PFSK-1 (cell line): ENCODE data around the gene NEBL. TPM values are rescaled to one million over a fixed set of nuclear protein-coding genes. Genes with fewer than 3 reads are reported as not detected.

Experiments used
- FOXP2 ChIP-seq: optimal IDR thresholded peaks from 2 replicates; pipeline ENCODE3; 2011; ENCODE audit warnings: borderline replicate concordance, control low read depth, inconsistent platforms; ENCODE audit not compliant: insufficient read depth; ENCODE audit errors: extremely low read length, extremely low read depth
- POLR2AphosphoS5 ChIP-seq: IDR thresholded peaks from 2 replicates; pipeline ENCODE4 v1.6.1; 2012; ENCODE audit warnings: low read depth, mild to moderate bottlenecking, control low read depth, low read length, moderate library complexity
- SIN3A ChIP-seq: IDR thresholded peaks from 2 replicates; pipeline ENCODE4 v1.6.1; 2012; ENCODE audit warnings: mild to moderate bottlenecking, low read length, moderate library complexity, borderline replicate concordance; ENCODE audit not compliant: insufficient read depth
- TAF1 ChIP-seq: IDR thresholded peaks from 2 replicates; pipeline ENCODE4 v1.6.1; 2012; ENCODE audit warnings: low read length, control low read depth, borderline replicate concordance; ENCODE audit not compliant: insufficient read depth
- polyA plus RNA-seq: library from polyadenylated mRNA; unstranded; fragments of >200 nt; gene quantifications from one replicate; pipeline ENCODE4 v1.2.1, GENCODE V29; 2012; ENCODE audit warnings: low read depth, missing spikeins; ENCODE audit not compliant: insufficient read length
- TF ChIP-seq, protein P1 (sequence below), 2 experiments: IDR thresholded peaks; 2 replicates each; pipeline versions ENCODE4 v1.6.1 to v1.8.0; 2011 to 2012; ENCODE audit warnings: low read depth in 2 of 2, low read length in 2 of 2, control low read depth in 1 of 2, inconsistent platforms in 1 of 2, mild to moderate bottlenecking in 1 of 2, moderate library complexity in 1 of 2; ENCODE audit not compliant: insufficient read depth in 1 of 2

The NEBL gene, protein sequence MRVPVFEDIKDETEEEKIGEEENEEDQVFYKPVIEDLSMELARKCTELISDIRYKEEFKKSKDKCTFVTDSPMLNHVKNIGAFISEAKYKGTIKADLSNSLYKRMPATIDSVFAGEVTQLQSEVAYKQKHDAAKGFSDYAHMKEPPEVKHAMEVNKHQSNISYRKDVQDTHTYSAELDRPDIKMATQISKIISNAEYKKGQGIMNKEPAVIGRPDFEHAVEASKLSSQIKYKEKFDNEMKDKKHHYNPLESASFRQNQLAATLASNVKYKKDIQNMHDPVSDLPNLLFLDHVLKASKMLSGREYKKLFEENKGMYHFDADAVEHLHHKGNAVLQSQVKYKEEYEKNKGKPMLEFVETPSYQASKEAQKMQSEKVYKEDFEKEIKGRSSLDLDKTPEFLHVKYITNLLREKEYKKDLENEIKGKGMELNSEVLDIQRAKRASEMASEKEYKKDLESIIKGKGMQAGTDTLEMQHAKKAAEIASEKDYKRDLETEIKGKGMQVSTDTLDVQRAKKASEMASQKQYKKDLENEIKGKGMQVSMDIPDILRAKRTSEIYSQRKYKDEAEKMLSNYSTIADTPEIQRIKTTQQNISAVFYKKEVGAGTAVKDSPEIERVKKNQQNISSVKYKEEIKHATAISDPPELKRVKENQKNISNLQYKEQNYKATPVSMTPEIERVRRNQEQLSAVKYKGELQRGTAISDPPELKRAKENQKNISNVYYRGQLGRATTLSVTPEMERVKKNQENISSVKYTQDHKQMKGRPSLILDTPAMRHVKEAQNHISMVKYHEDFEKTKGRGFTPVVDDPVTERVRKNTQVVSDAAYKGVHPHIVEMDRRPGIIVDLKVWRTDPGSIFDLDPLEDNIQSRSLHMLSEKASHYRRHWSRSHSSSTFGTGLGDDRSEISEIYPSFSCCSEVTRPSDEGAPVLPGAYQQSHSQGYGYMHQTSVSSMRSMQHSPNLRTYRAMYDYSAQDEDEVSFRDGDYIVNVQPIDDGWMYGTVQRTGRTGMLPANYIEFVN
- polyA plus RNA-seq = 3.4 TPM

DNA sequence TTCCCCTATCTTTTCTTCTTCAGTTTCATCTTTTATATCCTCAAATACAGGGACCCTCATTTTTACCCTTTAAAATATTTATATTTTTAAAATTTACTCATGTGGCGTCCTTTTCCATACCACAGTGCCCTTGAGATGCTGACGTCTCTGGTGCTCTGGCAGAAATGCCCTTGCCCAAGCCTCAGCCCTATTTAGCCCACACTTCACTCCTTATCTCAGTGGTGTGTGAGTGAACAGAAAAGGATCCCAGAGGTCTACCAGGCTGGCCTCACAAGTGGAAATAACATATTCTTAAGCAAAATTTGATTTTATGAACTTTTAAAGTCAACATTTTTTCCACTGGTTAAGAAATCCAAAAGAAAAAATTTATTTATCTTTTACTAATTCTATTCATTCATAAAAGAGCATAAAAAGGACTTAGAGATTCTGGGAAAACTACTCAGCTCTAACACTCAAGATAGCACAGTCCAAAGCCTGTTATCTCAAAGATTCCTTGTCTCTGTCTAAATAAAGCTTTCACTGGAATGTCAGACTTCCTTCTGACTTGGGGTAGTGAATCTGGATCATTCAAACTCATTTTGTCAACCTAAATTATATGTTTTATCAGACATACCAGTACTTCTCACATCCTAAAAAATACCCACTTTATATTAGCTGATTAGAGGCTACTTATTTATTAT lies at the start of gene NEBL:
Gene NEBL, minus strand, starts transcription at position 166 of the 680 bp plus-strand sequence. Its CDS starts 106 bp downstream, at position 60.
- no peak for TF ChIP-seq FOXP2
- no peak for TF ChIP-seq SIN3A
- TF ChIP-seq POLR2AphosphoS5 = no peak
- TF ChIP-seq, protein P1, sequence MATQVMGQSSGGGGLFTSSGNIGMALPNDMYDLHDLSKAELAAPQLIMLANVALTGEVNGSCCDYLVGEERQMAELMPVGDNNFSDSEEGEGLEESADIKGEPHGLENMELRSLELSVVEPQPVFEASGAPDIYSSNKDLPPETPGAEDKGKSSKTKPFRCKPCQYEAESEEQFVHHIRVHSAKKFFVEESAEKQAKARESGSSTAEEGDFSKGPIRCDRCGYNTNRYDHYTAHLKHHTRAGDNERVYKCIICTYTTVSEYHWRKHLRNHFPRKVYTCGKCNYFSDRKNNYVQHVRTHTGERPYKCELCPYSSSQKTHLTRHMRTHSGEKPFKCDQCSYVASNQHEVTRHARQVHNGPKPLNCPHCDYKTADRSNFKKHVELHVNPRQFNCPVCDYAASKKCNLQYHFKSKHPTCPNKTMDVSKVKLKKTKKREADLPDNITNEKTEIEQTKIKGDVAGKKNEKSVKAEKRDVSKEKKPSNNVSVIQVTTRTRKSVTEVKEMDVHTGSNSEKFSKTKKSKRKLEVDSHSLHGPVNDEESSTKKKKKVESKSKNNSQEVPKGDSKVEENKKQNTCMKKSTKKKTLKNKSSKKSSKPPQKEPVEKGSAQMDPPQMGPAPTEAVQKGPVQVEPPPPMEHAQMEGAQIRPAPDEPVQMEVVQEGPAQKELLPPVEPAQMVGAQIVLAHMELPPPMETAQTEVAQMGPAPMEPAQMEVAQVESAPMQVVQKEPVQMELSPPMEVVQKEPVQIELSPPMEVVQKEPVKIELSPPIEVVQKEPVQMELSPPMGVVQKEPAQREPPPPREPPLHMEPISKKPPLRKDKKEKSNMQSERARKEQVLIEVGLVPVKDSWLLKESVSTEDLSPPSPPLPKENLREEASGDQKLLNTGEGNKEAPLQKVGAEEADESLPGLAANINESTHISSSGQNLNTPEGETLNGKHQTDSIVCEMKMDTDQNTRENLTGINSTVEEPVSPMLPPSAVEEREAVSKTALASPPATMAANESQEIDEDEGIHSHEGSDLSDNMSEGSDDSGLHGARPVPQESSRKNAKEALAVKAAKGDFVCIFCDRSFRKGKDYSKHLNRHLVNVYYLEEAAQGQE (IDR thresholded peaks at IDR 0.05; ENCODE audit: insufficient read depth in 1 of 2, low read depth in 2 of 2, low read length in 2 of 2) = no peak
- TF ChIP-seq TAF1 = no peak

DNA sequence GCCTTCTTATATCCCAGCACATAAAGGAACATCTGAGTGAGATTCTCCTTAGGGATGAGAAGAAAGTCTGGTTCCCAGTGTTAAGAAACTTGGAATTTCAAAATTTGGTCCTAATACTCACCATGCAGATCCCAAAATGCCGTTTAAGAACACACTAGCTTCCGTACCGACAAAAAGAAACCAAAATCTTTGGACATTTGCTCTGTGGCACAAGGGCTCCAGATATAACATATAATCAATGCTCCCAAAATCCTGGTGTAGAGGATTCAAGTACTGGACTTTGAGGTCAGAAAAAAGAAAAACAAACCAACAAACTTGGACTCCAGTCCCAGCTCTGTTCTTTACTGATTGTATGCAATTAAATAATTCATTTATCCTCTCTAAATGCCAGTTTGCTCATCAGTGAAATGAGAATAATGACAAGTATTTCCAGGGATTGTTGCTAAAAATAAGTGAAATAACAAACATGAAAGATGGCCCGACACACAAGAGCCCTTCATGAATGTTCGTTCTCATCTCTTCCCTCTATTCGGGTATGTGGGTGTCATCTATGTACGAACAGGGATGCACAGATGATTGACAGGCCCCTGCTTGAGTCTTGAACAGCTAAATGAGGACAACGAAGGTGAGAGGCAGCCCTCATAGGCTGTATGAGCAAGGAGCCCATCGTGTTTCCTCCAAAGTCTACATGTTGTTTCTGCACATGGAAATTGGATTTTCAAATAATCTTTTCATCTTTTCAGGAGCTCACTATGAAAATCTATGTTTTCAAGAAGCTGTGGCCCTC lies 48.6 kb upstream of the NEBL start:
- TF ChIP-seq SIN3A (no peak), TAF1 (no peak), FOXP2 (no peak), POLR2AphosphoS5 (no peak)
- TF ChIP-seq, protein P1 (IDR thresholded peaks at IDR 0.05; ENCODE audit: insufficient read depth in 1 of 2, low read depth in 2 of 2, low read length in 2 of 2) = no peak

DNA sequence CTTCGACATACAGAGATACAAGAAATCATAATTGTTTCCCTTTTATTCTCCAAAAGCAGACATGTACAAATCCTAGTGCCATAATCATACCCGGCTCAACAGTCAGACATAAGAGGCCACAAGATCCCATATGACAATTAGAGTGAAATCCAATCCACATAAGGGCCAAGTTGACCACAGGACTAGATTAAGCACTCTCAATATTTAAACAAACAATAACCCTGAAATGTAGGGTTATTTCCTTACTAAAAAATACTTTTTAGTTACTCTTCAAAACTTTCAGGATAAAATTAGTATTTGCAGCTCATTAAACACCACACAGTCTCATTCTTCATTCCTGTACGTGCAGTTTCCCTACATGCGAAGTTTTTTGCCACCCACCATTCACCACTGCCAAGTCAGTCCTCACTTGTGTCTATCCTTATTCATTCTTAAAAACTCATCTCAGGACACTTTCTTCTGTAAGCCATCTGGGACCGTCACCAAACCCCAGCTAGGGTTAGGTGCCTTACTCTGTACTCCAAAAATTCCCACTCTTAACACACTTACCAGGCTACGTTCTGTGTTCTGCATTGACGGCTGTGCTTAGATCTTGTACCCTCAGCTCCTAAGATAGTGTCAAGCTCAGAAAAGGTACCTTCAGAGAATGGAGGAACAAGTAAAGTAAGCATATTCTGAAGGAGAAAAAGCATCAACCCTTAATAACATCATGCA lies 47.8 kb upstream of the NEBL start:
- no peak for TF ChIP-seq TAF1
- TF ChIP-seq, protein P1 (IDR thresholded peaks at IDR 0.05; ENCODE audit: insufficient read depth in 1 of 2, low read depth in 2 of 2, low read length in 2 of 2) = no peak
- TF ChIP-seq SIN3A = no peak
- TF ChIP-seq FOXP2 = no peak
- TF ChIP-seq POLR2AphosphoS5 = no peak
